SH-SY5Y (cell line): ENCODE measurements around the gene NPW.

Experiments used
- GATA2 ChIP-seq: IDR thresholded peaks from 2 replicates; pipeline ENCODE4 v1.6.1; 2011; ENCODE audit warnings: mild to moderate bottlenecking, low read depth, low read length
- GATA3 ChIP-seq: IDR thresholded peaks from 2 replicates; pipeline ENCODE4 v1.6.1; 2011; ENCODE audit warnings: low read depth, mild to moderate bottlenecking, low read length, moderate library complexity

DNA sequence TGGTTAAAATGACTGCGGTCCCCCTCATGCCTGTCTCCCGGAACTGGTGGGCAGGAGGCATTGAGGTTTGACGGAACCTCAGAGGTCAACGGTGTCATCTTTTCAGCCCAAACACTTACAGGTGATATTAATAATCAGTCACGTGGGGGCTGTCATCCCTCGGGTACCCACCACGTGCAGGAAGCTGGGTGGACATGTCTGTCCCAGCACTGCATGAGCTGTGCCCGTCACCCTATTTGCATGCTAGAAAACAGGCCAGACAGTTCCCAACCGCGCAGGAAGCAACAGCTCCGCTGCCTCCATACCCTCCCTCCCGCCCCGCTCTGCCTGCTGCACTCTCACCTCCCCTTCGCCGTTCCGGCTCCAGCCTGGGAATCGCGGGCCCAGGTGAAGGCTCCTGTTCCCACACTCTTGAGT lies 28.4 kb upstream of the NPW start:
- TF ChIP-seq GATA3 (no peak), GATA2 (no peak)
